Neural progenitor cell (in vitro differentiated cells): Measurements from ENCODE around the gene CTAGE9. TPM values are rescaled to one million over a fixed set of nuclear protein-coding genes. Genes with fewer than 3 reads are reported as not detected.

Source experiments
- DNase-seq: peaks from one replicate; pipeline ENCODE4 v3.0.0-alpha.2; 2016; ENCODE audit warnings: low spot score
- H2AFZ ChIP-seq: fragments of 200-600 bp; sonication (generic); replicated peaks from 2 replicates; pipeline ENCODE4 v1.6.1; 2016; ENCODE audit warnings: antibody characterized with exemption
- H3F3A ChIP-seq: fragments of 200-600 bp; sonication (generic); 2 replicates; pipeline ENCODE4 v1.6.1; 2016; ENCODE audit warnings: antibody characterized with exemption, low read depth
- H3K27ac ChIP-seq: fragments of 200-600 bp; sonication (generic); 2 replicates; pipeline ENCODE4 v1.5.1; 2016; ENCODE audit warnings: mild to moderate bottlenecking
- H3K27me3 ChIP-seq: fragments of 200-600 bp; sonication (generic); 2 replicates; pipeline ENCODE4 v1.6.1; 2016; ENCODE audit warnings: mild to moderate bottlenecking, moderate library complexity
- H3K36me3 ChIP-seq: fragments of 200-600 bp; sonication (generic); 2 replicates; pipeline ENCODE4 v1.5.1; 2016
- H3K4me1 ChIP-seq: fragments of 200-600 bp; sonication (generic); 2 replicates; pipeline ENCODE4 v1.6.1; 2016; ENCODE audit warnings: mixed run types
- H3K4me2 ChIP-seq: fragments of 200-600 bp; sonication (generic); 2 replicates; pipeline ENCODE4 v1.6.1; 2016
- H3K4me3 ChIP-seq: fragments of 200-600 bp; sonication (generic); 2 replicates; pipeline ENCODE4 v1.5.1; 2016
- H3K79me2 ChIP-seq: fragments of 200-600 bp; sonication (generic); 2 replicates; pipeline ENCODE4 v1.6.1; 2016; ENCODE audit warnings: low read depth
- H3K9ac ChIP-seq: fragments of 200-600 bp; sonication (generic); 2 replicates; pipeline ENCODE4 v1.6.1; 2016
- H3K9me3 ChIP-seq: fragments of 200-600 bp; sonication (generic); 2 replicates; pipeline ENCODE4 v1.5.1; 2016; ENCODE audit warnings: low read depth
- H4K20me1 ChIP-seq: fragments of 200-600 bp; sonication (generic); 2 replicates; pipeline ENCODE4 v1.6.1; 2016; ENCODE audit warnings: low read depth
- H3K27ac Mint-ChIP-seq: 3 replicates; pipeline ENCODE4 v1.8.0; 2021; ENCODE audit warnings: mixed read lengths
- H3K27me3 Mint-ChIP-seq: 2 replicates; pipeline ENCODE4 v1.8.0; 2022; ENCODE audit warnings: low read depth, mild to moderate bottlenecking, inconsistent platforms, moderate library complexity, mixed read lengths; ENCODE audit not compliant: insufficient read depth
- H3K36me3 Mint-ChIP-seq: 3 replicates; pipeline ENCODE4 v1.8.0; 2021; ENCODE audit warnings: mixed read lengths
- H3K4me1 Mint-ChIP-seq: 3 replicates; pipeline ENCODE4 v1.8.0; 2021; ENCODE audit warnings: mixed read lengths
- H3K4me3 Mint-ChIP-seq: 3 replicates; pipeline ENCODE4 v1.8.0; 2021; ENCODE audit warnings: mild to moderate bottlenecking, moderate library complexity, mixed read lengths
- H3K9me3 Mint-ChIP-seq: 3 replicates; pipeline ENCODE4 v1.8.0; 2020; ENCODE audit warnings: mixed read lengths
- EZH2 ChIP-seq: fragments of 200-600 bp; sonication (generic); IDR thresholded peaks from 2 replicates; pipeline ENCODE4 v1.6.1; 2017; ENCODE audit warnings: antibody characterized with exemption, mild to moderate bottlenecking, moderate library complexity
- EZH2phosphoT487 ChIP-seq: fragments of 200-600 bp; sonication (generic); IDR thresholded peaks from 2 replicates; pipeline ENCODE4 v1.6.1; 2017; ENCODE audit warnings: antibody characterized with exemption
- total RNA-seq: library from RNA; depleted of rRNA; stranded (reverse); fragments of >200 nt; gene quantifications from 2 replicates; pipeline ENCODE4 v1.2.3, GENCODE V29; 2015; ENCODE audit warnings: low replicate concordance
- TF ChIP-seq, protein P1 (sequence below): fragments of 200-600 bp; sonication (generic); IDR thresholded peaks from 2 replicates; pipeline ENCODE4 v1.5.1; 2017; ENCODE audit warnings: antibody characterized with exemption, mild to moderate bottlenecking

CTAGE9 gene
- total RNA-seq, 1 donor from 2014 or later: not detected

DNA sequence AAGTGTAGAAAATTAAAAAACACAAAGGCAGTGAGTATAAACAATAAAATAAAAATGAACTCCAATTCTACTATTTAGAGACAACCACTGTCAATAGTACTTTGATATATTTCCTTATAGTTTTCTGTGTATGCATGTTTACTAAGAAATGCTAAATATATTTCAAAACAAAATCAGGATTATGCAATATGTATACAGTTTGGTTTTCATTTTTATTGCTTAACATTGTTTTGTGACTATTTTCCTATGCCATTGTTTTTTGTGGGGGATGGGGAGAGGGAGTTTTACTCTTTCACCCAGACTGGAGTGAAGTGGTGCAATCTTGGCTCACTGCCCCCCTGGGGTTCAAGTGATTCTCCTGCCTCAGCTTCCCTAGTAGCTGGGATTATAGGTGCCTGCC is 29.2 kb downstream of the CTAGE9 start:
- Histone ChIP-seq H3K9me3 (no peaks in the 10 kb centered on the region), H3K36me3 (no peaks in the 10 kb centered on the region), H3K9ac (no peak overlapping the region), H3K4me1 (no peaks in the 10 kb centered on the region), H3K79me2 (no peaks in the 10 kb centered on the region), H2AFZ (no peak overlapping the region), H3K27me3 (no peaks in the 10 kb centered on the region), H3K27ac (no peak overlapping the region), H3K4me2 (no peak overlapping the region), H3F3A (no peaks in the 10 kb centered on the region), H3K4me3 (no peak overlapping the region), H4K20me1 (no peaks in the 10 kb centered on the region)
- Mint-ChIP-seq H3K27ac (no peak overlapping the region), H3K4me3 (no peak overlapping the region), H3K9me3 (no peaks in the 10 kb centered on the region), H3K36me3 (no peaks in the 10 kb centered on the region), H3K4me1 (peaks cover 6% of the 10 kb centered on the region), H3K27me3 (no peaks in the 10 kb centered on the region)
- no peak for DNase-seq
- TF ChIP-seq, protein P1, sequence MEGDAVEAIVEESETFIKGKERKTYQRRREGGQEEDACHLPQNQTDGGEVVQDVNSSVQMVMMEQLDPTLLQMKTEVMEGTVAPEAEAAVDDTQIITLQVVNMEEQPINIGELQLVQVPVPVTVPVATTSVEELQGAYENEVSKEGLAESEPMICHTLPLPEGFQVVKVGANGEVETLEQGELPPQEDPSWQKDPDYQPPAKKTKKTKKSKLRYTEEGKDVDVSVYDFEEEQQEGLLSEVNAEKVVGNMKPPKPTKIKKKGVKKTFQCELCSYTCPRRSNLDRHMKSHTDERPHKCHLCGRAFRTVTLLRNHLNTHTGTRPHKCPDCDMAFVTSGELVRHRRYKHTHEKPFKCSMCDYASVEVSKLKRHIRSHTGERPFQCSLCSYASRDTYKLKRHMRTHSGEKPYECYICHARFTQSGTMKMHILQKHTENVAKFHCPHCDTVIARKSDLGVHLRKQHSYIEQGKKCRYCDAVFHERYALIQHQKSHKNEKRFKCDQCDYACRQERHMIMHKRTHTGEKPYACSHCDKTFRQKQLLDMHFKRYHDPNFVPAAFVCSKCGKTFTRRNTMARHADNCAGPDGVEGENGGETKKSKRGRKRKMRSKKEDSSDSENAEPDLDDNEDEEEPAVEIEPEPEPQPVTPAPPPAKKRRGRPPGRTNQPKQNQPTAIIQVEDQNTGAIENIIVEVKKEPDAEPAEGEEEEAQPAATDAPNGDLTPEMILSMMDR: no peak
- TF ChIP-seq EZH2 (no peak), EZH2phosphoT487 (no peak)

GRCh38 chr6:131680868-131681267 is 29.9 kb downstream of the CTAGE9 start:
- no peak overlapping the region for H3K27ac ChIP-seq
- Mint-ChIP-seq H3K4me3 (no peak overlapping the region), H3K4me1 (peaks cover 6% of the 10 kb centered on the region), H3K27me3 (no peaks in the 10 kb centered on the region), H3K36me3 (no peaks in the 10 kb centered on the region), H3K9me3 (no peaks in the 10 kb centered on the region), H3K27ac (no peak overlapping the region)
- no peak for DNase-seq
- no peaks in the 10 kb centered on the region for H3K79me2 ChIP-seq
- H3F3A ChIP-seq: no peaks in the 10 kb centered on the region
- no peaks in the 10 kb centered on the region for H3K9me3 ChIP-seq
- H4K20me1 ChIP-seq: no peaks in the 10 kb centered on the region
- H3K36me3 ChIP-seq: no peaks in the 10 kb centered on the region
- H3K4me1 ChIP-seq: no peaks in the 10 kb centered on the region
- no peak overlapping the region for H2AFZ ChIP-seq
- H3K9ac ChIP-seq: no peak overlapping the region
- TF ChIP-seq EZH2 (no peak), EZH2phosphoT487 (no peak)
- TF ChIP-seq, protein P1: no peak
- H3K4me3 ChIP-seq: no peak overlapping the region
- H3K27me3 ChIP-seq: no peaks in the 10 kb centered on the region
- no peak overlapping the region for H3K4me2 ChIP-seq

DNA sequence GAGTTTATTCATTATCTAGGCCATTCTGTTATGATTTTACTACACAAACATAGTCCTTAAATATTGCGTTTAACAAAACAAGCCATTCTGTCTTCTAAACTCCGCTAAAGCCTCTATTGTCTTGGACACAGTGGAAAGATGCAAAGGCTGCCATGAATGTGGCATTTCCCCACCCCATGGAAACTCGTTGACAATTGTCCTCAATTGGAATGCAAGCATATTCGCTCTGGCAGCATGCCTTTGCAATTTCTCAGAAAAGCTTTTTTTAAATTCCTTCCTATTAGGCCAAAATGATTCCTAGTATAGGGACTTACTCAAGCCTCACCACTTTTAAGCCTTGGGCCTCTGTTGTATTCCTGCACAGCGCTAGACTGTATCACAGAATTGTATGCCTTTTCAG is 32.4 kb downstream of the CTAGE9 start:
- TF ChIP-seq, protein P1: no peak
- TF ChIP-seq EZH2phosphoT487: no peak
- H3K9me3 Mint-ChIP-seq: no peaks in the 10 kb centered on the region
- peak; percentile 2 for DNase-seq
- no peaks in the 10 kb centered on the region for H3K4me1 ChIP-seq
- H3K4me3 Mint-ChIP-seq: no peak overlapping the region
- no peaks in the 10 kb centered on the region for H3K9me3 ChIP-seq
- no peaks in the 10 kb centered on the region for H3K27me3 ChIP-seq
- H3K4me2 ChIP-seq: no peak overlapping the region
- H3K9ac ChIP-seq: no peak overlapping the region
- H3K27me3 Mint-ChIP-seq: no peaks in the 10 kb centered on the region
- H3K79me2 ChIP-seq: no peaks in the 10 kb centered on the region
- H3K4me1 Mint-ChIP-seq: peaks cover 6% of the 10 kb centered on the region
- no peaks in the 10 kb centered on the region for H4K20me1 ChIP-seq
- no peak overlapping the region for H3K27ac ChIP-seq
- H3F3A ChIP-seq: no peaks in the 10 kb centered on the region
- H3K36me3 ChIP-seq: no peaks in the 10 kb centered on the region
- H3K27ac Mint-ChIP-seq: no peak overlapping the region
- no peak overlapping the region for H2AFZ ChIP-seq
- H3K4me3 ChIP-seq: no peak overlapping the region
- no peaks in the 10 kb centered on the region for H3K36me3 Mint-ChIP-seq
